ENCODE data around the gene RIMBP3C.

DNA sequence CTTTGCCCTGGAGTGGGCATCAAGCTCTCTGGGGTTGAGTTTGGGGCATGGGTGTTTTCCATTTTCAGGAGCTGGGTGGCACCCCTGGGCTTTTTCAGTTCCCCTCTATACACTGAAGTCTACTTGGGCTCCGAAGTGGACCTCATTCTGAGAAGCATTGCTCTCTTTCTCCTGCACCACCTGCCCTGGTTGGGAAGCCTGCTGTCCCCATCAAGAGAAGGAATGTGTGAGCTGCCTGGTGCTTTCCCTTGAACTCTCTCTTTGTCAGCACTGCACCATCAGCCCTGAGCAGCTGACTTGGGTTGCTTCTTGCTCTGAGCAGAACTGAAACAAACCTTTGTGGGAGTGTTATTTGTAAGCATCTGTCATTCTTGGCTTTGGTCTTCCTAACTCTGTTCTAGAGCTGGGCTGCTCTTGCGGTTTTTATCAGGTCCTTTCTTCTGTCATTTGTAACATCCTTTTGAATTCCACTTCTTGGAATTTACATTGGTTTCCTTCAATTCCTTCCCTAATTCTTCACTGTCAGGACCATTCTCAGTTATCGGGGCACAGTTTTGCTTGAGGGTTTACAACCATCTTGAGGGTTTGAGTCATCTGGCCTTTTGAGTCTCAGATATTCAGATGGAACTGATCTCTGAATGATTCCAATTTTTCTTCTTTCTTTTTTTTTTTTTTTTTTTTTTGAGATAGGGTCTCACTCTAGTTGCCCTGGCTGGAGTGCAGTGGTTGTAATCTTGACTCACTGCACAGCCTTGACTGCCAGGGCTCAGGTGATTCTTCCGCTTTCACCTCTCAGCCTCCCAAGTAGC, 36.7 kb upstream of the RIMBP3C start:
- no peak for TF ChIP-seq CTCF (IDR thresholded peaks at IDR 0.05)
- no peak for TF ChIP-seq ZFX (IDR thresholded peaks at IDR 0.05; ENCODE audit: borderline replicate concordance)

Measured in 22Rv1 (cell line).